ENCODE results near the gene PLXNA4. TPM values are rescaled to one million over a fixed set of nuclear protein-coding genes. Genes with fewer than 3 reads are reported as not detected.

PLXNA4 gene
- polyA plus RNA-seq, 1 donor: 15.6 TPM

GRCh38 chr7:132082394-132082793 lies 493.9 kb downstream of the PLXNA4 start:
- DNase-seq: no peak

GRCh38 chr7:132081686-132082085 lies 494.6 kb downstream of the PLXNA4 start:
- no peak for DNase-seq

DNA sequence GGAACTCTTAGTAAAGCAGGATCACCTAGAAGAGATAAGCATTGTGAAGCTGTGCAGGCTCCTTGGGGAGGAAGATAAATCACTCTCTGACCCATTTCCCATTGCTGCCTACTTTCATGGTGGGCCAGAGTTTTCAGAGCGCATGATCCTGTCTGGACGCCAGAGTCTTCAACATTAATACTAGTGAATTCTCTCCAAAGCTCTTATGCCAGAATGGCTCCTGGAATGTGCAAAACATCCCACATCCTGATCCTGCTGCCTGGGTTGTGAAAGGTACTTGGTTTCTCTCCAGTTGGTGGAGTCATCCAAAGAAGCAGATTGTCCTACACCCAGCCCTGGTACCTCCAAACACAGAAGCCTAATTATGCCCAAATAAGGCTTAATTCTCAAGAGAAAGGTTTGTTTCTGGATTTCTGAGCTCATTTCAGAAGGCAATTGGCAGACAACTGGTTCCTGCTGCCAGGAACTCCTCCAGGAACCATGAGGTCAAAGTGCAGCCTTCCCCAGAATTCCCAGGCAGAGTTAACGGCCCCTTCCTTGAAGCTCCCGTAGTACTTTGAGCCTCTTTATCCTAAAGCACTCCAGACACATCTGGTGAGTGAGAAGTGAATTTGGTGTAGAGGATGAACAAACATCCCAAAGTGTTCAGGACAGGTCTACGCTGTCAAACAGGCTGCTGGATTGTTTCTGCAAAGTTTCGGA lies 495.2 kb downstream of the PLXNA4 start:
- DNase-seq: no peak

GRCh38 chr7:132080467-132080866 lies 495.8 kb downstream of the PLXNA4 start:
- DNase-seq: no peak

GRCh38 chr7:132078891-132079735 lies 497.2 kb downstream of the PLXNA4 start:
- no peak for DNase-seq

DNA sequence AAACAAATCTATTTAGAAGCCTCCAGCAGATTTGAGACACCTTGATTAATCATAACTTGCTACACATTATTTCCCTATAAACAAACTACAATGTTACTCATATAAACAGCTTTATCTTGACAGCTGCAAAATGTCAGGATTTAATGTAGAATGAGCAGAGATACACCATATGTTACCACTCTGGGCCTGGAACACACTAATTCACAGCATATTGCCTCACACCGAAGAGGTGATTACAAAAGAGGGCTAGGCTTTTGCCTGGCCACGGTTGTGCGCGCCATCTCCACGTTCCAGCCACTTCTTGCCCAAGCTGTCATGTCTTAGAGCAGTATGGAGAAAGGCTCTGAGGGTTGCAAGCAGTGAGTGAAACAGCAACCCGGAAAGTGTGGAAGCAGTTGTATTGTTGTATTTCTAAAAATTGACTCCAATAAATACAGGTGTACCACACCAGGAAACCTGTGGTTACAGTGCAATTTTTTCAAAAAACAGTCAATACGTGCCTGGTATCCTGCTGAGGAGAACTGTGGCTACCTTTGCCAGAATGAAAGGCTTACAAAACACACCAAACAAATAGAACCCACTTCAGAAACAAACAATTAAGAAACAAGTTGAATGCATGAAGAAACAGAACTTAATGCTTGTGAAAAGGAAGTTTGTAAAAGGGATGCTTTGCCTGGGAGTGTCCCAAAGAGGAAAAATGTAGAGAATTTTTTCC lies 498.1 kb downstream of the PLXNA4 start:
- peak; percentile 42 for DNase-seq

DNA sequence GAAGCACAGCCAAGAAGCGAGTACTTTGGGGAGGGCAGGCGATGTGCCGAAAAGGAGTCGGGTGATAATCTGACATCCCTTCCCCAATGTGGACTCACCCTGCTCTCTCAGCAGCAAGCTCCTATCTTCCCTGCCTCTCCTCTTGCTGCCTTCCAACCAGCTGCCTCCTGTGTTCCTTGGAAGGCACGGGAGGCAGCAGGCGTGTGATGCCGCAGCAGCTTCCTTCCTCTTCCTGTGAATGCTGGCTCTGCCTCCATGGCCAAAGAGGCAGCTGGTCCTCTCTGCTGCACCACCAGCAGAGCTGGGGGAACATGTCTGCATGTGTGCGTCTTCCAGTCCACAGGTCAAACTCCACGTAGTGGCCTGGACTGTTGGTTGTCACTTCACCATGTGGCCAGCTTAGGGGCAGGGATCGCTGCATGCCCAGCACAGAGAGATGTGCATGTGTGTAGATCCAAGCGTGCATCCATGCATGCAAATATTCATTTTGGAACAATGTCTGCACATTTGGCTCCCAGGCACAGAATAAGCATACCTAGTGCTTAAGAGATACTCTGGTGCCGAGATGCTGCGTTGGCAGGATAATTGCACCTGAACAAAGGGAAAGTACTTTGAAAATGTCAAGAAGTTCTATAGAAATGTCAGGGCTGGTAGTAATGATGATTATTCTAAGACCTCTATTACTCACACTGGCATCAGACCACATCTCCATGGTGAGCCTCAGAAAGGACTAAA lies 499.8 kb downstream of the PLXNA4 start:
- DNase-seq: no peak

DNA sequence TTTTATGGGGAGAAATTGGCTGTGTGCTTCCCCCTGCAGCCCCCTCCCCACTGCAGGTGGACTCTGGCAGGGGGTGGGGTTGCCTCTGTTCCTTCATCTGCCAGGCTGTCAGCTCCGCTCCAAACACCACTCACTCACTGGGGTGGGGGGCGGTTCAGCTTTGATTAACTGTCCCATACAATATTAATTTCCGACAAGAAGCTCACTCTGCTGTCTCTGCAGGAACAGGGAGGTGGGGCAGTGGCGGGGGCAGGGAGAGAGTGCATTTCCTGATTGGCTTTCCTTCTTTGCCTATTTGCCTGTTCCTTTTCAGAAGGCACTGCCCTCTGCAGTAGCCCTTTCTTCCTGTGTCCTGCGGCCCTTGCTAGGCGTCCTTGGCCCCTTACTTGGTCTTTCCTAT lies 500.8 kb downstream of the PLXNA4 start:
- DNase-seq: no peak

DNA sequence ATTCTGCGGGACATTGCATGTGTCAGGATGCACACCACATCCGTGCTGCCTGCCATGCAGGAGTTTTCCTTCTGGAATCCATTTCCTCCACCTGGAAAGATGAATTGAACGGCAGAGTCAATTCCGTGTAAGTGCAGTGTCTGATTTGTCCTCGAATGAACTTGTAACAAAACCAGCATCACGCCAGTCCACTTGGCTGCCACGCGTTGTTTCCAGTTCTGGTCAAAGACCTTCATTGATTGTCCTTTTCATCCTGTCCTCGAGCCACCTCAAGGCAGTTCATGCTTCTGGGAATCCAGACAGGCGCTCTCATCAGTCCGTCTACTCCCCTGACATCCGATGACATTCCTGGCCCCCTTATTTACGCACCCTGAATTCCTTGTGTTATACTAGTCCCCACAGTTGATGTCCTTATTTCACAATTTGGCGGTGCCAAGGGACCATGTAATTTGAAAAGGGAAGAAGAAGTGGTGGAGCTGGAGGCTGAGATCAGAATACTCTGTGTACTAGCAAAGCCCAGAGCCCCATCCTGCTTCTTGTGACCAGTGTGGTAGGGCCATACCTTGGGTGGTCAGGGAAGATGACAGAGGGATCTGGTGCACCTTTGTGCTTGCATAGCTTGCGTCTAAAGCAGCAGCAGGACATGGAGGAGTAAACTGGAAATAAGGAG lies 502.2 kb downstream of the PLXNA4 start:
- no peak for DNase-seq

All from left kidney (tissue), 2 donors.